ENCODE measurements around the gene TMEM101.

DNA sequence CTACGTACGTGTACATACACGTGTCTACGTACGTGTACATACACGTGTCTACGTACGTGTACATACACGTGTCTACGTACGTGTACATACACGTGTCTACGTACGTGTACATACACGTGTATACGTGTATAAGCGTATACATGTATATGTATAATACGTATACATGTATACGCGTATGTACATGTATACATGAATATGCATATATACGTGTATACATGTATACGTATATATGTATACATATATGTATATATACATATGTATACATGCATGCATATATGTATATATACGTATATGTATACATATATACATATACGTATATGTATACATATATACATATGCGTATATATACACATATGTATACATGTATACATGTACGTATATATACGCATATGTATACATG lies 38.9 kb downstream of the TMEM101 start:
- TF ChIP-seq CTCF (IDR thresholded peaks at IDR 0.05) (no peak), ZFX (IDR thresholded peaks at IDR 0.05; ENCODE audit: borderline replicate concordance) (no peak)
